Measurements from ENCODE around the gene PPIP5K1.
A peak's percentile ranks its signal among the peaks of the same experiment; 100 is the strongest.

Gene PPIP5K1

DNA sequence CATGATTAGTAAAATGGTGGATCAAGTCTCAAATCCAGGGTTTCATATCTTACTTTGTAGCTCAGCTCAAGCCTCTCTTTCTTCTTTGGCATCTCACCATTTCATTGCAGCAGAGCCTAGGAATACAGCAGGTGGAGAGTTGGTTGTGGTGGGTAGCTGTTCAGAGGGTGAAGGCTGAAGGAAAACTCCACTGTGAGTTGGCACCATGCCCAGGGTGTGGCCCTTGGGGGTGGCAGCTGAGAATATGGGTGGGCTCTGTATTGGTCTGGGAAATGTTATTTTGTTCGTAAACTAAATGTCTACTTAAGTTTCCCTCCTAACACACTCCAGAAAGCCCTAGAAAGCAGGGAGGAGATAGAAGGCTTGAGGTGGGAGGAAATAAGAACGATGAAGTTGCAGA is 74.3 kb downstream of the PPIP5K1 start:
- Histone ChIP-seq H2BK5ac (ENCODE audit: low read length) (no peak overlapping the region), H2AK5ac (ENCODE audit: low read length) (no peak overlapping the region), H3K4me3 (ENCODE audit: low read length) (no peak overlapping the region), H3K4me2 (ENCODE audit: low read length) (no peak overlapping the region), H3K79me2 (ENCODE audit: control insufficient read depth, insufficient read depth, low read length) (no peaks in the 10 kb centered on the region), H3K27me3 (ENCODE audit: insufficient read depth, low read length, poor library complexity) (peaks cover 1% of the 10 kb centered on the region), H3K9ac (ENCODE audit: low read length) (no peak overlapping the region), H4K8ac (ENCODE audit: low read depth, low read length) (no peak overlapping the region), H3K23ac (ENCODE audit: low read length) (no peak overlapping the region), H3K36me3 (ENCODE audit: control insufficient read depth, insufficient read depth, low read length) (no peaks in the 10 kb centered on the region), H4K5ac (ENCODE audit: low read length) (no peak overlapping the region), H3K18ac (ENCODE audit: low read length) (no peak overlapping the region), H3K4me1 (ENCODE audit: control insufficient read depth, low read depth, low read length) (peaks cover 16% of the 10 kb centered on the region), H3K27ac (ENCODE audit: low read depth, low read length) (no peak overlapping the region), H2BK120ac (ENCODE audit: low read depth, low read length) (no peak overlapping the region), H2BK15ac (replicated peaks; ENCODE audit: low read depth) (no peak overlapping the region), H3K4ac (ENCODE audit: low read depth, low read length) (no peak overlapping the region), H3K79me1 (ENCODE audit: low read length) (no peaks in the 10 kb centered on the region), H3K56ac (ENCODE audit: low read length) (no peak overlapping the region)
- WGBS (ENCODE audit: extremely low coverage, insufficient coverage, low lambda C conversion rate) = no CpG with 5 or more reads among the region's 2 CpGs
- DNase-seq = no peak

DNA sequence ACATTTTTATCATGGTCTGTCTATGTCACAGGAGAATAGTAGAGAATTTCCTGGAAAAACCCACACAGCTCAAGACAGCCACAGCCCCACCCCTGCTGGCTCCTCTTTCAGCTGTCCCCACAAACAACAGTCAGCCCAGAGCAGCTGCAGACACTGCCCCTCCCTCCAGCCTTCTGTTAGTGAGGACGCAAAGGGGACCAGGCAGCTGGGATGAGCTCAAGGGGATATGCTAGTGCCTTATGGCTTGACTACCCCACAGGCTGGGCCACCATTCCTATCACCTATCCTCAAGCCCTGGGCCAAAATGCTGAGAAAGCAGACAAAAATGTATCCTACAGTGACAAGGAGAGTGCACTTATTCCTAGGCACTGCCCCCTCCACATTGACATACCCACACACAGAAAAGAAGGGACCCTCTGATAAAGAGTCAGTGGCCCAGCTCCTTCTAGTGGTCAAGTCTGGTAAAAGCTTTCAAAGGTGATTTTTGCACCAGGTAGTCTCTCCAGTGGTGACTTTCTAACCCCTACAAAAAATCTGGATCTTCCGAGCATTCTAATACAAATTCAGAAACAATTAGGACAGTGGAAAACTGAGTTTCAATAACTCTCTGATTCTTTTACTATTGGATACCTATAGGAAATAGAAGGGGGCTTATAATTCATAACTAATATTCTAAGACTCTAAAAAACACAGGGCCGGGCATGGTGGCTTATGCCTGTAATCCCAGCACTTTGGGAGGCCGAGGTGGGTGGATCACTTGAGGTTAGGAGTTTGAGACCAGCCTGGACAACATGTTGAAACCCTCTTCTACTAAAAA is 75.6 kb downstream of the PPIP5K1 start:
- Histone ChIP-seq H3K4ac (ENCODE audit: low read depth, low read length) (no peak overlapping the region), H3K79me2 (ENCODE audit: control insufficient read depth, insufficient read depth, low read length) (no peaks in the 10 kb centered on the region), H2AK5ac (ENCODE audit: low read length) (no peak overlapping the region), H2BK120ac (ENCODE audit: low read depth, low read length) (no peak overlapping the region), H3K4me2 (ENCODE audit: low read length) (peak overlapping the region; percentile 37), H3K4me3 (ENCODE audit: low read length) (no peak overlapping the region), H3K18ac (ENCODE audit: low read length) (no peak overlapping the region), H3K9ac (ENCODE audit: low read length) (no peak overlapping the region), H3K23ac (ENCODE audit: low read length) (no peak overlapping the region), H4K8ac (ENCODE audit: low read depth, low read length) (no peak overlapping the region), H3K27ac (ENCODE audit: low read depth, low read length) (no peak overlapping the region), H3K56ac (ENCODE audit: low read length) (peak overlapping the region; percentile 58), H3K79me1 (ENCODE audit: low read length) (no peaks in the 10 kb centered on the region), H2BK15ac (replicated peaks; ENCODE audit: low read depth) (no peak overlapping the region), H4K5ac (ENCODE audit: low read length) (no peak overlapping the region), H3K4me1 (ENCODE audit: control insufficient read depth, low read depth, low read length) (peaks cover 18% of the 10 kb centered on the region), H3K27me3 (ENCODE audit: insufficient read depth, low read length, poor library complexity) (peaks cover 1% of the 10 kb centered on the region), H3K36me3 (ENCODE audit: control insufficient read depth, insufficient read depth, low read length) (no peaks in the 10 kb centered on the region), H2BK5ac (ENCODE audit: low read length) (no peak overlapping the region)
- peak; percentile 76 for DNase-seq
- WGBS (ENCODE audit: extremely low coverage, insufficient coverage, low lambda C conversion rate) = no CpG with 5 or more reads among the region's 4 CpGs

DNA sequence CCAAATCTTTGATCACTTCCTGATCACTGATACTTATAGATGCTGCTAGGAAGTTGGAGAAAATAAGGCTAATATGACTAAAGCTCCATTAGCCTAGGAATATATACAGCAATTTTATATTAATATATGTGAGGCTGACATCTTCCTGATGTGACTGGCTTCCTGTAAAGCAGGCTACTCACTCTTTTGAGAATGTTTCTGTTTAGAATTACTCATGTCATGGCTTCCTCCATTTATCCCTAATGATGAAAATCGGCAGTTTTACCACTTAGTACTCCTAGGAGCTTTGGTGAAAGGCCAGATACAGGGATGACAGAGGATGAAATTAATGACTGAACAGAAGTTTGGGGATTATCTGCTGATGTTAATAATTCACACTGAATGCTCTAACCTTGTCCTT is 76.5 kb downstream of the PPIP5K1 start:
- Histone ChIP-seq H3K27me3 (ENCODE audit: insufficient read depth, low read length, poor library complexity) (no peaks in the 10 kb centered on the region), H4K8ac (ENCODE audit: low read depth, low read length) (no peak overlapping the region), H3K9ac (ENCODE audit: low read length) (no peak overlapping the region), H3K79me1 (ENCODE audit: low read length) (no peaks in the 10 kb centered on the region), H3K27ac (ENCODE audit: low read depth, low read length) (no peak overlapping the region), H3K4me2 (ENCODE audit: low read length) (no peak overlapping the region), H2BK15ac (replicated peaks; ENCODE audit: low read depth) (no peak overlapping the region), H3K4me1 (ENCODE audit: control insufficient read depth, low read depth, low read length) (peaks cover 18% of the 10 kb centered on the region), H3K18ac (ENCODE audit: low read length) (no peak overlapping the region), H2BK120ac (ENCODE audit: low read depth, low read length) (no peak overlapping the region), H3K23ac (ENCODE audit: low read length) (no peak overlapping the region), H2AK5ac (ENCODE audit: low read length) (no peak overlapping the region), H3K56ac (ENCODE audit: low read length) (no peak overlapping the region), H3K4ac (ENCODE audit: low read depth, low read length) (no peak overlapping the region), H3K36me3 (ENCODE audit: control insufficient read depth, insufficient read depth, low read length) (no peaks in the 10 kb centered on the region), H3K79me2 (ENCODE audit: control insufficient read depth, insufficient read depth, low read length) (no peaks in the 10 kb centered on the region), H2BK5ac (ENCODE audit: low read length) (no peak overlapping the region), H3K4me3 (ENCODE audit: low read length) (no peak overlapping the region), H4K5ac (ENCODE audit: low read length) (no peak overlapping the region)
- DNase-seq = no peak
- no CpG with 5 or more reads among the region's 1 CpG for WGBS (ENCODE audit: extremely low coverage, insufficient coverage, low lambda C conversion rate)

DNA sequence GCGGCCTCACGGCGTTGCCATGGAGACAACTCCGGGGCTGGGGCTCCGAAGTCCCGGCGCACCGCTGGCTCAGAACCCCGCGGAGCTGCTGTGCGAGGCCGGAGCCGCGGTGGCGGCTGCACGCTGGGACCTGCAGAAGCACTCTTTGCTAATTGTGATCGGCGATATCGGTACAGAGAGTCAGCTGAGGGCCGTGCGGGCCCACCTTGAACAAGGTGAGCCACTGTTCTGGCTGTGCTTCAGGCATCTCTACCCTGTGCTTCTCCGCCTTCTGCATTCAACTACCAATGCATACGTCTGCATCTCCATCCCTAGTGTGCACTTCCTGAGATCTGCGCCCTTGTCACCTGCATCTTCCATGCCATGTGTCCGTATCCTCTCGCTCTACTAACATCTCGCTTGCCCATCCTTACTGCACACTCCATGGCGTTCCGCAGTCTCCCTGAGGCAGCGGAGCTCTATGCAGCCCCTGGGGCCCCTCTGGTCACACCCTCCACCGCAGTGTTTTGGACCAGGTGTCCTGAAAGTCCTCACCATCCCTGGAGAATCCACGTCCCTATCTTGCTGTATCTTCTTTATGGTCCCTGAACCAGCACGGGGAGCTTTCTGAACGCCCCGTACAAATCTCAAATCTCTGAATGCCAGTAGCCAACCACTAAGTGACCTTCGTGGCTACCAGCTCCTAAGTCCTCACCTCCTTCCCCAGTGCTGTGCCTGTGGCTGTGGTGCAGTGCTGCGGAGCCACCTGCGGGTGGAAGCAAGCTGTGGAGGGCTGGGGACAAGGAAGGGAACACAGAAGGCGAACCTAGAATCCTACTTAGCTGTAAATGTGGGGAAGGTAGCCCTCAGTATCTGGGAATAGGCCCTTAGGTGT is 78.8 kb downstream of the PPIP5K1 start:
- Histone ChIP-seq H3K27me3 (ENCODE audit: insufficient read depth, low read length, poor library complexity) (no peaks in the 10 kb centered on the region), H3K4me2 (ENCODE audit: low read length) (peak overlapping the region; percentile 85), H3K23ac (ENCODE audit: low read length) (no peak overlapping the region), H3K79me2 (ENCODE audit: control insufficient read depth, insufficient read depth, low read length) (no peaks in the 10 kb centered on the region), H4K5ac (ENCODE audit: low read length) (no peak overlapping the region), H3K4me3 (ENCODE audit: low read length) (peak overlapping the region; percentile 18), H3K9ac (ENCODE audit: low read length) (no peak overlapping the region), H3K4me1 (ENCODE audit: control insufficient read depth, low read depth, low read length) (peaks cover 9% of the 10 kb centered on the region), H4K8ac (ENCODE audit: low read depth, low read length) (no peak overlapping the region), H3K18ac (ENCODE audit: low read length) (no peak overlapping the region), H3K56ac (ENCODE audit: low read length) (no peak overlapping the region), H2BK120ac (ENCODE audit: low read depth, low read length) (no peak overlapping the region), H3K79me1 (ENCODE audit: low read length) (no peaks in the 10 kb centered on the region), H3K27ac (ENCODE audit: low read depth, low read length) (no peak overlapping the region), H2AK5ac (ENCODE audit: low read length) (no peak overlapping the region), H2BK5ac (ENCODE audit: low read length) (no peak overlapping the region), H2BK15ac (replicated peaks; ENCODE audit: low read depth) (no peak overlapping the region), H3K36me3 (ENCODE audit: control insufficient read depth, insufficient read depth, low read length) (no peaks in the 10 kb centered on the region), H3K4ac (ENCODE audit: low read depth, low read length) (no peak overlapping the region)
- no CpG with 5 or more reads among the region's 39 CpGs for WGBS (ENCODE audit: extremely low coverage, insufficient coverage, low lambda C conversion rate)
- peak; percentile 76 for DNase-seq

DNA sequence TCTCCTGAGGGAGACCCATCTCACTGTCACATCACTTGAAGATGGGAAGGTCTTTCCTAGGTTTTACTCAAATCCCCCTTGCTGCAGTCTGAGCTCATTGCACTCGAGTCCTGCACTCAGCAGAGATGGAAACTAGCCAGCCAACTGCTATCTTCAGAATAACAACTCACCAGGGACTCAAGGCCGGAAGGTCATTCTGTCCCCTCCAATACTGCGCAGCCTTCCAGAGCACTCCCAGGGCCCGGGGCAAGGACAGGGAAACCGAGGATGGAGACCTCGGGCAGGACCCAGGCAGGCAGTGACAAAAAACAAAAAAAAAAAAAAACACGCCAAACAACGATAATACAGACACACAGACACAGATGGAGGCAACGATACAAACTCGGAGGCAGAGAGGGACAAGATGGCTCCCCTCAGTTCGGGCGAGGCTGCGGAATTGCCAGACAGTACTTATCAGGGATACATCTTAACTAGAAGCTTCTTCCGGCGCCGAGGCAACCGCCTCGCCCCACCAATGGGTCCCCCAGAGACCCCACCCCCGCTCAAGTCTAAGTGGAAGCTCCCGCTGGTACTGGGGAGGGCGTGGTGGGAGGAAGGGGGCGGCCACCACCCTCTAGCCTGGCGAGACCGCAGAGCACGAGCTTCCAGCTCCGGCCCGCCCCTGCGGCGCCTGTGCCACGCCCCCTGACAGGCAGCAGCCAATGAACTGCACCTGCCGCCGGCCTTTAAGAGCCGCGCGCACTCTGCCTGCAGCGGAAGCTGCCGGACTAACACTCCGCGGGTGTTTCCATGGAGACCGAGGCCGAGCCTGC is 79.6 kb downstream of the PPIP5K1 start:
- Histone ChIP-seq H3K27ac (ENCODE audit: low read depth, low read length) (peak overlapping the region; percentile 65), H2BK5ac (ENCODE audit: low read length) (peak overlapping the region; percentile 48), H3K18ac (ENCODE audit: low read length) (peak overlapping the region; percentile 35), H3K27me3 (ENCODE audit: insufficient read depth, low read length, poor library complexity) (no peaks in the 10 kb centered on the region), H3K9ac (ENCODE audit: low read length) (peak overlapping the region; percentile 71), H3K79me1 (ENCODE audit: low read length) (no peaks in the 10 kb centered on the region), H3K79me2 (ENCODE audit: control insufficient read depth, insufficient read depth, low read length) (no peaks in the 10 kb centered on the region), H3K4me3 (ENCODE audit: low read length) (peak overlapping the region; percentile 6), H2BK15ac (replicated peaks; ENCODE audit: low read depth) (no peak overlapping the region), H3K4me2 (ENCODE audit: low read length) (peak overlapping the region; percentile 76), H2BK120ac (ENCODE audit: low read depth, low read length) (no peak overlapping the region), H3K56ac (ENCODE audit: low read length) (peak overlapping the region; percentile 70), H4K8ac (ENCODE audit: low read depth, low read length) (no peak overlapping the region), H2AK5ac (ENCODE audit: low read length) (no peak overlapping the region), H3K23ac (ENCODE audit: low read length) (no peak overlapping the region), H4K5ac (ENCODE audit: low read length) (no peak overlapping the region), H3K4ac (ENCODE audit: low read depth, low read length) (peak overlapping the region; percentile 1), H3K36me3 (ENCODE audit: control insufficient read depth, insufficient read depth, low read length) (no peaks in the 10 kb centered on the region), H3K4me1 (ENCODE audit: control insufficient read depth, low read depth, low read length) (peaks cover 7% of the 10 kb centered on the region)
- DNase-seq = peak; percentile 100
- no CpG with 5 or more reads among the region's 41 CpGs for WGBS (ENCODE audit: extremely low coverage, insufficient coverage, low lambda C conversion rate)

Measured in mesendoderm (in vitro differentiated cells).